HG03378 (cell line): ENCODE measurements around the gene GPD2.
A peak's percentile ranks its signal among the peaks of the same experiment; 100 is the strongest.
"Not testable (repeated sequence)": the region's sequence is repeated elsewhere in the genome, so short reads cannot be mapped to it uniquely, and the experiment has no call there.

Source experiments
- ATAC-seq: cut with Tn5 transposase; IDR thresholded peaks from one replicate; pipeline ENCODE4 v1.9.1; 2021; ENCODE audit warnings: mild to moderate bottlenecking, moderate library complexity; ENCODE audit not compliant: unreplicated experiment

The GPD2 gene

DNA sequence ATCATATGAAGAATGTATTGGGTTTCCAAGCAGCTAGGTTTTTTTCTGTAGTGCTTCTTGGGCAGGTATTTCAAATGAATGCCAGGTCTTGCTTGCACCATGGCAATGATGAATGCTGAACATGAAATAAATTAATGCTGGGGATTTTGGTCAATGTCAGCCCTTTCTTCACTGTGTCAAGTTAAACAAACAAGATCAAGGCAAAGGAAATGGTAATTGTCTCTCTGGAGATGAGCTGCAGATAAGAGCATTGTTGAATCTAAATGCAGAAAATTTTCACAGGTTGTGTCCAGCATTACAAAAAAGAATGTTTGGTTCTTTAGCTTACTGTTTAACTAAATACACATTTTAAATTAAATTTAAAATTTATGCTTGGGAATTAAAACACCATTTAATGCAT, 144.3 kb downstream of the GPD2 start:
- no peak for ATAC-seq

DNA sequence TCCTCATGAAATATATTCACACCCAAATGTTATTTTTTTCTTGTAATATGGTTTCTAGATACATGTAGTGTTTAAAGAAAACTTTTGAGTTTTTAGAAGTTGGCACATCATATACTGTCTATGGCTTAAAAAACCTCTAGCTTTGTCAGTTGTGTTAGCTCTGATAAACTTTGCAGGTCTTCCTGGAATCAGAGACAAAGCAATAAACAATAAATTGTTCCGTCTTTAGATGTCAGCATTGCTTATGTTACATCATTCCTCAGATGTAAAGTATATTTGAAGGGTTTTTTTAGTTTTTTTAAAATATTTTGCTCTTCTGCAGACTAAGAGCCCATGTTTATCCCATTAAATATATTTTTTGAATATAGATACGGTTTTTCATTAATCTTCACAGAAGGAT, 145.1 kb downstream of the GPD2 start:
- no peak for ATAC-seq

GRCh38 chr2:156585457-156585856, 149.3 kb downstream of the GPD2 start:
- ATAC-seq = peak; percentile 39

GRCh38 chr2:156586621-156587020, 150.4 kb downstream of the GPD2 start:
- ATAC-seq = no peak

DNA sequence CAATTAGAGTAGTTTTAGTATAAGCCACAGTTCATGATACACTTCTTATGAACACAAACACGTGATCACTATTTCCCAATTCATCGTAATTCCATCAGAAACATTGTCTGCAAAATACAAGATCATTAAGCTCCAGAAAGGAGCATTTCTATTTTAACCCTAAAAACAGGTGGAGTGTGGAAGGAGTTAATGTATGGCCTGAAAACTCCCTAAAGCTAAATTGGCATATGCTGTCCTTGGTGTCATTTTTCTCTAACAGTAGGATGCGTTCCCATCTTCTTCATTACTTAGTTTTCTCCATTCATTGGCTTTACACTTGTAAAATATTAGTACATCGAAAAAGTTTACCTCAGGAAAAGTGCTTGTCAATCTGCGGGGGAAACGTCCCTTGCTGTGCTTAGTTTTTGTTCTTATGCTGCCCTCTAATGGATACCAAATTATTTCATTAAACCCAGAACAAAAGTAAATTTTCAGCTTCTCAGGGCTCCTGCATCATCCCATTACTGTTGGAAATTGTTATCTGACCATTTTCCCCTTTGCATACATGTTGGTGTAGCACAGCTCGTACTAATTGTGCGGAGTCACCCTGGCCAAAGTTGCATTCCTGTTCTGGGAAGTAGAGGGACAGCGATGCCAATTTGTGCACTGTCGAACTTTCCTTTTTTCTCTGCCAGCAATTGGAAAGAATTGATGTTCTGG, 153.4 kb downstream of the GPD2 start:
- peak; percentile 77 for ATAC-seq

DNA sequence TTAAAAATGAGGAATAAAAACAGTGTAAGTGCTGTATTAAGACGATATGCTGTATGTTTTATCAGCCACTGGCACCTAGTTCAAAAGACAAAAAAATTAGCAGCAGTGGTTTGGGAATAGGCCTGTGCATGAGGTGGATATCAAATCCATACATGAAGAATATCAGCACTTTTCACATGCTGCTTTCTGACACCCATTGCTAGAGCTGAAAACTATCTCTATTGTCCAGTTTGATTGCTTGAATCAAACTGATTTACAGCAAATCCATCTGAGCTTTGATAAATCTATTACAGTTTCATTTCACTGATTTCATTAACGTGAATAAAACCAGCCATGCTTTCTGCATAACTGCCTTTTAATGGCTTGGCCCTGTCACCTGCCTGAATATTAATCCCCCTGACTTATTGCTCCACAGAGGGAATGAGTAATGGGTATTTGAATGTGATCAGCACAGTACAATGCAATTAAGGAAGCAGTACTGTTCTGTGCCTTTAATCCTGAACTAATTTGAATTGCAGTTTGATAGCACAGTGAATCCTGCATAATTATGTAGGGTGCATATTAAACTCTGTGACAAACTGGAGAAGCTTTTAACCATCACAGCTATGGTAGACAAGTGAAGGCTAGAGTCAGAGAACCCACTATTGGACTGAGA, 154.0 kb downstream of the GPD2 start:
- ATAC-seq = no peak

- no peak for ATAC-seq
These were observed 156.8 kb downstream of the GPD2 start for GRCh38 chr2:156592809-156593593.

DNA sequence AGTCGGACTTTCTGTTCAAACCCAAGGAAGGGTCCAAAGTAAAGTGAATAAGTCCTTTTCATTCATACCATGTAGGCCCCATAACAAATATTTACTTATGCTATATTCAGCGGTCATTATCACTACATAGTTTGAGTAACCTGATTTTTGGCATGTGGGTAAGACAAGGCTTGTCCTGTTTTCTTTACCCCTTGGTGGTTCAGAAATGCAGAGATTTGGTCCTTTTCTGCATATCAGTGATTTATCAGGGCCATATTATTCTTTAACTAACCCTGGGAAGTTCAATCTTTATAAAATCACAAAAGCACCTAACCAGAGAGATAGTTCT, 157.4 kb downstream of the GPD2 start:
- ATAC-seq = no peak

GRCh38 chr2:156598563-156598962, 162.4 kb downstream of the GPD2 start:
- no peak for ATAC-seq

- no peak for ATAC-seq
These were observed 164.0 kb downstream of the GPD2 start for GRCh38 chr2:156600196-156600595.

DNA sequence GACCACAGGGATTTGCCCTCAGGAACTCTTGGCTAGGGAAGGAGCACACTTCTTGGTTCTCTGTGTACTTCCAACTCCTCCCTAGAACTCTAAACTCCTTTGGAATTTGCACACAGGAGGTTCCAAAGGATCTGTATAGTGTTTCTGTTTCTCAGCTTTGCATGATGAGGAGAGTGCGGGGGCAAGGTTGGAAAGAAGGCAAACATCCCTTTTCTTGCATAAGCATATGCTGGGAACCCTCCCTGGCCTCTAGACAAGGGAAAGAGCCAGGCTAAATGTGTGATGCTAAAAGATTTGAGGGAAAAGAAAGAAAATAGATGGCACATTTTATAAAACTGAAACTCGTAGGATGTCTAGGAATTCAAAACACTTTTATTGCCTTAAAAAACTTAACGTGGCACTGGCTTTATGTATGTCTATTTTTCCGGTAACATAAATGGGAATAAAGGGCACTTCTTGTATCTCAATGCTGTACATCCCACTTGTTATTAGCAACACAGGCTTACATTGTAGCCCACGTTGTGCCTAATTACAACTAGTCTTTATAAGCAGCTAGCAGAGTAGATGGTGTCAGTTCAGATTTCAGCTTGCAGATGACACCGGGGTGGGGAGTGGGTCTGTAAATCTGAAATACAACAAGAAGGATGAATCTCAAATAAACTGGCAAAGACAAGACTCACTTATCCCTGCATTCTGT, 165.8 kb downstream of the GPD2 start:
- ATAC-seq = no peak

GRCh38 chr2:156602552-156602933, 166.4 kb downstream of the GPD2 start:
- no peak for ATAC-seq

DNA sequence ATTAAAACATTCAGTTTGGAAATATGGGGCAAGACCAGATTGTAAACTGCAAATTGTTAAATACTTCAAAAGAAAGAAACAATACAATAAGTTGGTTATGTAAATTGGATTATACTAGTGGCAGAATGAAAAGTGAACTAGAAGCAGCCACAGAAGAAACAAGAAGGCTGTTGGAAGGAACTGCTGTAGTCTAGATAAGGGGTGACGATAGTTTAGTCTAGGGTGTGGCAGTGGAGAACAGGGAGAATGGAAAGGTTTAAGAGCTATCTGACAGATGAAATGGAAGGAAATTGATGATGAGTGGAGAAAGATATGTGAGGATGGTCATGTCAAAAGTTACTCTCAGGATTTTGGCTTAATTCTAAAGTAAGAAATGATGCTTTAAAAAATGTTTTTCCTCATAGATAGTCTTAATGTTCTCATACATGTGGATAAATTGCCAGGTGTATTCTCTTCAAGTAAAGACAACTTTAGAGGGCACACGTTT, 179.7 kb downstream of the GPD2 start:
- no peak for ATAC-seq

- not testable (repeated sequence) for ATAC-seq
These were observed 181.9 kb downstream of the GPD2 start for GRCh38 chr2:156618071-156618470.

GRCh38 chr2:156619021-156619539, 182.9 kb downstream of the GPD2 start:
- no peak for ATAC-seq

DNA sequence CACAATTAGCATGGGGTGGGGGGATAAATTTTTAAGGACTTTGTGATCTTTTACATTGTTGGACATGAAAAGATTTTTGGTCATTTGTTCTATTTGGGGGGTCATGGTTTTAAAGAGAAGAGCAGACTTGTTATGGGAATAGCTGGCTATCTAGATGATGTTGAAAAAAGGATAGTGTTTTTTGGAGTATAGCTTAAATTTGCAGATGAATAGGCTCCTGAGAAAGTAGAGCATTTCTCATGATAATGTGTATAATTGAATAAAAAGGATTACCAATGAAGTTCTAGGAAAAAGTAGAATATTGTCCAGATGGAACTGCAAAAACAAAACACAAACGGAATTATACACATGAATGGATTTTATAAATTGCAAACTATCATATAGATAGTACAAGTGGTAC, 186.3 kb downstream of the GPD2 start:
- no peak for ATAC-seq

GRCh38 chr2:156625360-156626170, 189.4 kb downstream of the GPD2 start:
- ATAC-seq = no peak

- no peak for ATAC-seq
These were observed 190.8 kb downstream of the GPD2 start for GRCh38 chr2:156626931-156627330.

GRCh38 chr2:156630579-156631337, 194.6 kb downstream of the GPD2 start:
- ATAC-seq = no peak

GRCh38 chr2:156635646-156636045, 199.5 kb downstream of the GPD2 start:
- no peak for ATAC-seq
